Activated T-helper 1 cell treated with anti-CD3 and anti-CD28 coated beads, Interleukin-2, amount 50 U/mL, for 16 hours (primary cell): Measurements from ENCODE around the gene TUBGCP5.

ENCODE experiments used
- DNase-seq, 2 donors: peaks; one replicate each; pipeline ENCODE4 v3.0.0-alpha.2; 2020; ENCODE audit warnings: low read depth in 1 of 2, low spot score in 1 of 2

TUBGCP5 gene

DNA sequence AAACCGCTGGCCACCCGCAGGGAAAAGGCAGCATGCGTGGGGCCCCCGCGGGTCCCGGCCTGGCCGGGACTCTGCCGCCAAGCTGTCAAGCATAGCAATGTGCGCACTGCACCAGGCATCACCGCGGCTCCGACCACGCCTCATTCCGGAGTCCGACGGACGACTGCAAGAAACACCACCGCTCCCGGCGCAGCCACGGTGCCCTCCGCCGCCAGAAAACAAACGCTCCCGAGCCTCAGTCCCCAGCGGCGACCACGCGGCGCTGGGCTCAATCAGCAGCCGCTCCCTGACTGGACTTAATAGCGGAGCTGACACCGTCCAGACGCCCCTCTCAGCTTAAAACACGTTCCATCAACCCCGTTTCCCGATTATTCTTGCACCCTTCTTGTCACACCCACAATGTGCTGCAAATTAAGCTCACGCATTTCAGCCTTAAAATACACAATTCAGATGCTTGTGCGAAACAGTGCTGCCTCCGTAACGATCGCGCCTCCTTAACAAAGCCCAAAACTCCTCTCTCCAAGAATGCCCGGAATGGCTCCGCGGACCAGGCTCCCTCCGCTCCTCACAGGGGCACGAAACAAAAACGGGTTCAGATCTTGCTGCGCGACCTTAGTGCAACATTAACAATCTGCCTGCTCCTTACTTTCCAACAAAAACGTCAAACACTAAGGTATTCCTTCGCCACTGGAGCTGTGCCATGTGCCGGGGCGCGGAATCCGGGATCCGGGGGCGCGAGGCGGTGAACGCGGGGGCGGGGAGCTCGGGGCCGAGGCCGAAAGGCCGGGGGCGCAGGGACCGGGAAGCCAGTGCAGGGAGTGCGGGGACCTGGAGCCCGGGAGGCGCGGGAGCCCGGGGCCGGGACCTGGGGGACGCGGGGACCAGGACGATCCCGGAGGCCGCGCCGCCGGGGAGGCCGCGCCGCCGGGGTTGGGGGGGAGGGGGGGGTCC lies 59.9 kb downstream of the TUBGCP5 start:
- DNase-seq, result no peak

DNA sequence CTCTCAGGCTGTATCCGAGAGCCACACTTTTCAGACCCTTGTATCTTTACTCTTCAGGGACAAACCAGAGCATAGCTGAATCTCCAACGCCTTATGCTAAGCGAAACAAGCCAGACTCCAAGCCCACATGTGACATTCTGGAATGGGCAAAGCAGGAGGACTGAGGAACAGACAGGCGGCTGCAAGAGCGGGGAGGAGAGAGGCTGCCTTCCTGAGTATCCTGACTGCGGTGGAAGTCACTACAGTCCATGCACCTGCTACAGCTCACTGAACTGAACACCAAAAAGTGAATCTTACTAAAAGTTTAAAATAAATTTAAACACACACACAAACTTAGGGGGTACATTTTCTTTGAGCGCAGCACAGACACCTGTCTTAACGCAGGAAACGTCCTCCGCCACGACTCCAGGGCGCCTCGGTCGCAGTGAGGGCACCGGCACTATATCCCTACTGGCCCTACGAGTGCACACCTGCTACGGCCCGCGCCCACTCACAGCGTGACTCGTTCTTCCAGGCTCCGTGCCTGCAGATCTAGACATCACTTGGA lies 60.6 kb downstream of the TUBGCP5 start:
- DNase-seq, result no peak

DNA sequence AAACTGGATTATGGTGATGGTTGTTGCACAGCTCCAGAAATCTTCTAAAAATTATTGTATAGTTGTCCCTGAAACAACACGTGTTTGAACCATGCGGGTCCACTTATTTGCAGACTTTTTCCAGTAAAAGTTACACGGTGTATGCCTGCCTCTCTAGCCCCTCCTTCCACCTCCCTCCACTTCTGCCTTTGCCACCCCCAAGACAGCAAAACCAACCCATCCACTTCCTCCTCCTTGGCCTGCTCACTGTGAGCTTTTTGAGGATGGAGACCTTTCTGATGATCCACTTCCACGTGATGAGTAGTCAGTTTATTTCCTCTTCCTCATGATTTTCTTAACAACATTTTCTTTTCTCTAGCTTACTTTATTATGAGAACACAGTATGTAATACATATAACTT lies 64.6 kb downstream of the TUBGCP5 start:
- DNase-seq, result no peak

DNA sequence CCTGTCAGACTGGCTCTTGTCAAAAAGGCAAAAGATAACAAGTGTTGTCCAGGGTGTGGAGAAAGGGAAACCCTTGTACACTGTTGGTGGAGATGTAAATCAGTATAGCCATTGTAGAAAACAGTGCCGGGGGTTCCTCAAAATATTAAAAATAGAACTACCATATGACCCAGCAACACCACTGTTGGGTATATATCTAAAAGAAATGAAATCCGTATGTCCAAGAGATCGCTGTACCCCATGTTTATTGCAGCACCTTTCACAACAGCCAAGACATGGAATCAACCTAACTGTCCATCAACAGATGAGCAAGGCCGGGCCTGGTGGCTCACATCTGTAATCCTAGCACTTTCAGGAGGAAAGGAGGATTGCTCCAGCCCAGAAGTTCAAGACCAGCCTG lies 65.4 kb downstream of the TUBGCP5 start:
- no peak for DNase-seq

DNA sequence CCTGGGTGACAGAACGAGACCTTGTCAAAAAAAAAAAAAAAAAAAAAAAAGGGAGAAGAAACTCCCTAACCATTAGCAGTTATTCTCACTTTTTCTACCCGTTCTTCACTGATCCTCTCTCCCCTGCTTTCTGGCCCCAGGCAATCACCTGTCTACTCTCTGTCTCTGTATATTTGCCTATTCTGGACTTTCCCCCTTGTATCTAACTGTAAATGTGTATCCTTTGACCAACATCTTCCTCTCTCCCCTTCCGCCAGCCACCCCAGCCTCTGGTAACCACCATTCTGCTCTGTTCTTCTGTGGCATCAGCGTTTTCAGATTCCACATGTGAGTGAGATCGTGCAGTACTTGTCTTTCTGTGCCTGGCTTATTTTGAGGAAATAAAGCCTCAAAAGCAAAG lies 66.1 kb downstream of the TUBGCP5 start:
- DNase-seq, result no peak

DNA sequence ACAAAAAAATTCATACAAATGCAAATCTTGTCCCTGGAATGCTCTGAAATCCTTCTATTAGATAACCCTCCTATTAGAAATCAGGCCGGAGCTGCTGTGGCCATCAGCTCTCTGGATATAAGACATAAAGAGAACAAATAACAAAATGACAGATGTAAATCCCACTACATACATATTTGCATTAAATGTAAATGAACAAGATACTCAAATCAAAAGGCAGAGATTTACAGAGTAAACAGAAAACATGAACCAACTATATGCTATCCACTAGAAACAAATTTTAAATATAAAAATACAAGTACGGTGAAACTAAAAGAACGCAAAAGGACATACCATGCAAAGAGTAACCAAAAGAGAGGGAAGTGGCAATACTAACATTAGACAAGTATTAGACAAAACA lies 69.9 kb downstream of the TUBGCP5 start:
- DNase-seq, result no peak

DNA sequence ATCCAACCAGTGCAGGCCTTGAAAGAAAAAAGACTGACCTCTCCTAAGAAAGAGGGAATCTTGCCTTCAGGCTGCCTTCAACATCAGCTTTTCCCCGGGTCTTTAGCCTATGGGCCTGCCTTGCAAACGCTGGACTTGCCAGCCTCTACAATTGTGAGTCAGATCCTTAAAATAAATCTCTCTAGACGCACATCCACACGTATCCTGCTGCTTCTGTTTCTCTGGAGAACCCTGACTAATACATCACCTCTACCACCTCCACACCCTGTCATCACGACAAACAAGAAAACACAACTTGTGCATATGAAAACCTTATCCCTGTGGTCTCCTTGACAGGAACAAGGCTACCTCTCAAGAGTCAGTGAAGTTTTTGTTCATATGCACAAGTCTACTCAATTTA lies 71.0 kb downstream of the TUBGCP5 start:
- DNase-seq, result no peak

DNA sequence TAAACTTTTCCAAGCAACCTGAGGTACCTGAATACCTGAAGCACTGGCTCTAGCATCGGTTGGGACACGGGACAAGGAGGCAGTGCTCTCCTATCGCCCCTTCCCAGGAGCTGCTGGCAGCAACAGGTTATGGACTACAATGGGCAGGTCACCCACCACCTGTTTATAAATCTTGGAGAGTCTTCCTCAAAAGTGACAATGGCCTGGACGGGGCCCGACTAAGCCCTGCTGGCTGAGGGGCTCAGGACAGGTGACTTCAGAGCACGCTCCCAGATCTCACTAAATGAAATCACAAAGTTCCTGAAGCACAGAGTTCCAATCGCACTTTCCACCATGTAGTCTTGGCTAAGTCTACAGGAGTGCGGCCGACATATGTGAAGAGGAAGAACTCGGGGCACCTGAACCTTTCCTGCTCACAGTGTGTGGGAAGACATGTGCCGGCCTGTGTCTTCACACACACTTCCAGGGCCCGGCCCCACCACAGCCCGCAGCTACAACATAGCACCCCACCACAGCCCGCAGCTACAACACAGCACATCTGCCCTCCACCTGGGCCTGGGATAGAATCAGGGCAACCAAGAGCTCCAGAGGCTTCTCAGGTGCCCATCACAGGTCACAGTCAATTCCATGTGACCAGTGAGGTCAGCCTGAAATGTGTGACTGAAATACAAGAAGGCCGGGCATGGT lies 72.1 kb downstream of the TUBGCP5 start:
- no peak for DNase-seq

DNA sequence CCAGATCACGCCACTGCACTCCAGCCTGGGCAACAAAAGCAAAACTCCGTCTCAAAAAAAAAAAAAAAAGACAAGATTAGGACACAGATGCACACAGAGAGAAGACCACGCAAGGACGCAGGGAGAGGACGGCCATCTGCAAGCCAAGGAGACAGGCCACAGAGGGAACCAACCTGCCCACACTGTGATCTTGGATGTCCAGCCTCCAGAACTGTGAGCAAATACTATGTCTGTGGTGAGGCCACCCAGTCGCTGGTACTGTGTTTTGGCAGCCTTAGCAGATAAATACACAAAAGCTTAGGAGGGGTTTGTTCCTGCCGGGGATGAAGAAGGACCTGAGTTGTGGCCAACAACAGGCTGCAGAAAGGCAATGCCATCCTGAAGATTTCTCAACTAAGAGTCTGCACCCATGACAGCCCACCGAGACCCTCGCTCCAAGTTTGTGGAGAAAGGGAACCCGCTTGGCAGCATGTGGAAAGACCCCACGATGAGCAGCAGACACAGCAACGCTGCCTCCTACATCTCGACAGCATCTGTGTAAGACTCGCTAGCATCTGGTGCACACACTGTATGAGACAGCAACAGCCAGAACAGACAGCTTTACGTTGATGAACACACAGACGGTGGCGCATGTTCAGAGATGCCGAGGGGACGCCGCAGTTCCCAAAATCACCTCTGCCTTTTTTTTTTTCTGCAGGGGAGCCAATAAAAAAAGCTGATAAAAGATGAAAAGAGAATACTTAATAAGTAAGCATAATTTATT lies 72.9 kb downstream of the TUBGCP5 start:
- no peak for DNase-seq

DNA sequence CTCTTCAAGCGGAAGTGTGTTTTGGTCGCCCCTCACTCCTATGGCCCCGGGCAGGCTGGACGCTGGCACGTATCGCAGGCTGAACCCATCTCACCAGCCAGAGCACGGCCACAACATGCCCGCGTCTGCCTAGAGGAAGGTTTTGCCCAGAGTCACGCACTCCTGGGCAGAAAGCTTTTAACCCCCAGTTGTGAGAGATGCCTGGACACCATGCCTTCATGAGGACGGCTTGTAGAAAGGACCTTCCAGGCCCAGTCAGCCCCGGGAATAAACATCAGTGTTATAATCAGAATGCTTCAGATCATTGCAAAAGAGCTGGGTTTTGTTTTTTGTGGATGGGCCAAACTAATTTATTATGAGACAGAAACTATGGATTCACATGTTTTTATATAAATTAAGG lies 75.7 kb downstream of the TUBGCP5 start:
- no peak for DNase-seq

DNA sequence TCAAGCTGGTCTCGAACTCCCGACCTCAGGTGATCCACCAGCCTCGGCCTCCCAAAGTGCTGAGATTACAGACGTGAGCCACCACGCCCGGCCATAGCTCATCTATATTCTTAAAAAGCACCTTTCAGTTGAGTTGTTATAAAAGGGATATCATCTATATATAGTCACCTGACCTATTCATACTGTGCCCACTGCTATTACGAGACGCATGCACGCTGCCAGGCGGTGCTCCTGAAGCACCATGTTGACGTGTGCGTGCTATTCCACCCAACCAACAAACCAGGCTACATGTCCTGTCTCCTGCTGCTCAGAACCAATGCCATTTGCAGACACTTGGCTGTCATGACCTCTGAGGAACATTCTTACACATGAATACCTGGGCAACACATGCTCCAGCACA lies 76.8 kb downstream of the TUBGCP5 start:
- DNase-seq, result no peak

DNA sequence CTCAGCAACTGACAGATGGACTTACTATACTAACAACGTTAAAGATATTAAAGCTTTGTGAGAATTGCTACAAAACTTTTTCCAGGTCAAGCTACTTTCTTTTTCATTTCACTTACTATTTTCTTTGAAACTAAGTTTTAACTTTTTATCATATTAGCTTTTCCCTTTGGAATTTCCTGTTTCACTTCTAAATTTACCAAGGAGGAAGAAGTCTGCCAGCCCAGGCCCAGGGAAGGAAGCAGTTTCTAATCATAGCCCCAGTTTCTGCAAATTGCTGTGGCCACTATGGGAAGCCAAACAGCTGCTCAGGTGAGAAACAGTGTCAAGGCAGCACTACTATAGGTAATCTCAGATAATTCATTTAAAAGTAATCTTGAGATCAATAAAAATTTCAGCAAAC lies 77.6 kb downstream of the TUBGCP5 start:
- no peak for DNase-seq

DNA sequence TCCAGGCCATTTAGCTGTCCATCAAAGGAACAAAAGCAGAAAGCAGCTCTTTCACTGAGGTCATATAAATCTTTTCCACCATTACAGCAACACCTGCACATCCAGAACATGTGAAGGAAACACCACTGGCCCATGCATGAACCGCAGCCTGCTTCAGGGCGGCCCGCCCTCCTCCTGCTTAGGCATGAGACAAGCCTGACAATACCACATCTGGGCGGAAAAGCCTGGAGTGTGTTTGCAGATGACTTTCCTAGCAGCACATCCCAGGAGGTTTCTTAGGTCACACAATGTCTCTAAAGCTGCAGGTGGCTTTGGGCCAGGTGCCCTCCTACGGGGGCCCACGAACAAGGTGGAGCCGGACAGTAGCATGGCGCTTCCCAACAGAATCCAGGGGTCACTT lies 78.8 kb downstream of the TUBGCP5 start:
- no peak for DNase-seq

DNA sequence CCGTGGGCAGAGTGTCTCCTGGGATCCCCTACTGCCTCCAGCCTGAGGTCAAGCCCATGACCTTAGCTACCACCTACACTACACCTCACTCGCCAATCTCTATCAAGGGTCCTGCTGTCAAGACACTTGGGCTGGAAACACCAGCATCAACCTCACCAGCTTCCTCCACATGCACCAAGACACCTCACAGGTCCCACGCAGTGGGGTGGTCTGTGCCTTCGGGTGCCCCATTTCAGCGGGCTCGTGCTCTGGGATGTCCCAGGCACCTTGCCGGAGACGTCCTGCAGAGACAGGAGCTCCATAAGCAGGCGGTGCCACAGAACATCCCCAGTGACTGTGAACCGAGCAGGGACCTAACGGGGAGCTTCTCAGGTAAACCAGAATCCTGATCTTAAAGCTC lies 79.2 kb downstream of the TUBGCP5 start:
- DNase-seq, result no peak

DNA sequence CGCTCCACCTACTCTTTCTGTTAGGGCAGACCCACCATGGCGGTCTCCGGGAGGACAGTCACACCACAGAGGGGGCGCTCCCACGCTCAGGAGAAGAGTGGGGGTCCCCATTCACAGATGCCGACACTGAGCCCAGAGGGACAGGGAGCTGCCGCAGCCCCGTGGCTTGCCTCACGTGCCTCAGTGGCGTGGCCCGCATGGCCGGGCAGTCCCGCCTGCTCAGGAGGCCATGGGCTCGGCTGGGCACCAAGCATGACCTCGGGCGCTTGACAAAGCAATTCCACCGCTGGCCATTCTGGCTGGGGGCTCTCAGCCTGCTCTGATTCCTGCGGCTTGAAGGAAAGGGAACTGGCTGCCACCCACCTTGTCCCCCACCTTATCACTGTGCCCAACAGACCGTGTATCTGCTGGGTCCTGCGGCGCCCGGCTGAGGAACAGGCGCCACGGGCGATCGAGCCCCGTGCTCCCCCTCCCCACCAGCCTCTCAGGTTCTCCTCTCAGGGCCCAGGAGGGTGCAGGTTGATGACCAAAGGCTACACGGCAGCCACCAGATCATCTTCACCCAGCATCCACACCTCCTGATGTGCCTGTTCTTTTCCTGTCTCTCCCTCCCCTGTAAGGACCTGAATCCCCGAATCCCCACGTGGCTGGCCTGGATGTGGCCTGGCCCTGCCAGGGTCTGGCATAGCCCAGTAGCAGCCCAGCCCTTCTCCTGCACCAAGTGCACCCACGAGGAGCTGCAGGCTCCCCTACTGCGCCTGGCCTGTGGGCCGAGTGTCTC lies 79.9 kb downstream of the TUBGCP5 start:
- DNase-seq, result no peak

DNA sequence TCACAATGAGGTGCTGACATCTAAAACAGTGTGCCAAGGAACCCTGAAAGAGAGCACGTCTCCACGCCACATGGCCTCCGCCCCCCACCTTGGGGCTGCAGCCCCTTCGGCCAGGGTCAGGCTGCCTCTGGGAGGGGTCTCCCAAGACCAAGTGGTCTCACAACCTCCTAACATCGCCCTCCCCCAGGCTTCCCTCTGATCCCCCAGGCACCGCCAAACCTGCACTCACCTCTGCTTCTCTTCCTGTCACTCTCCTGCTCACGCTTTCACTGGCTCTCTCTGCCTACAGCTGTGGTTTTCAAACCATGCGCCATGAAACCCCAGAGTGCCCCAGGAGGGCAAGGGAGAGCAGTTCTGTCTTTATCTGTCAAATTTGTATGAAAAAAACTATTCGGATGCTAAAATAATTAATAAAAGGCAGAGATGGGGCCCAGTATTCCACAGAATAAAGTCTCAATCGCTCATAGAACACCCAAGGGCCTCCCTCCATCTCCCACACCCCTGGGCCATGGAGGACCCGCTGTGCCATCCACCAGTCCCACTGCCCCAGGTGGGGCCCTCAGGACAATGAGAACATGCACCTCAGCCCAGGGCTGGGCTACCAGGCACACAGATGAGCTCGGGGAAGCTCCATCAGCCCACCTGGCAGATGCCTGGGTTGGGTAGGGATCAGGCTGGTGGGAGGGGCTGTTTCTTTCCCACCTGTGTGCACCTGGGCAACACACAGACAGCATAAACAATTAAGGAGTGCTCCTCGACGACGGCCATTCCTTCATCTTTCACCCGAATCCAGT lies 80.7 kb downstream of the TUBGCP5 start:
- DNase-seq, result no peak

DNA sequence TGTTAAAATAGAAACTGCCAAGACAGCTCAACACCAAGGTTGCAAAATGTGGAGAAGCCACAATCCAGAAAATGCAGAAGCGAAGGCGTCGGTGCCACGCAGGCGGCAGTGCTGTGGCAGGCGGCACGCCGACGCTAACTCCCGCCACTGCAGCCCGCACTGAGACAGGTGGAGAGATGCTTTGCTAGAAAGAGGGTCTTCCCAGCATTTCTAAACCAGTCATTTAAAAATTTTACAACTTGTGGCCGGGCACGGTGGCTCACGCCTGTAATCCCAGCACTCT lies 82.5 kb downstream of the TUBGCP5 start:
- DNase-seq, result no peak

DNA sequence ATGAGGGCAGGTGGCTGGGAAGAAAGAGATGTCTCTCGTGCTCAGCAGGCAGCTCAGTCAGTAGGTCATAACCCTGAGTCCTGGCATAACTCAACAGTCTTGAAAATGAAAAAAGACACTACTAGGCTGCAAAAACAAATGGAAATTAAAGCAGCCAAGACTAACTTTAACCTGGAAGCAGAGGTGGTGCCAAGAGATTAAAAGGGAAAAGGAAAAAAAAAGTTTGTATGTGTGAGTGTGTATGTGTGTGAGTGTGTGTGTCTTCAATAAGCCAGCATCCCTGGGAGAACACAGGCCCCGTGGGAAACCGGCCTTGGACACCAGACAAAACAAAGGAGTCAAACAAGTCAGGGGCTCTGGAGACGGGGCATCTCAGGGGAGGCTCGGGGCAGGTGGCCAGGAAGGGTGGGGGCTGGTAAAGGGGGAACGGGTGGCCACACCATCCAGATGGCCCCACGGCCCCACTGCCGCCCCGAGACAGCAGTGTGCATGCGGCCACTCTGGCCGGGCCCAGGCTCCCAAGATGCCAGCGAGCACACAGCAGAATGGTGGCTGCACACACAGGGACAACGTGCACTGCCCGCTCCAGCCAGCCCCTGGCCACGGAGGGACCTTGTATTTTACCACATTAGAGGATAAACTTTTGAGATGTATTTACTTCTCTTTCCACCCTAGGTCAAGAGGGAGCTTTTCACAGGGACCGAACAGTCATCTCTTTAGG lies 83.0 kb downstream of the TUBGCP5 start:
- DNase-seq, result no peak

DNA sequence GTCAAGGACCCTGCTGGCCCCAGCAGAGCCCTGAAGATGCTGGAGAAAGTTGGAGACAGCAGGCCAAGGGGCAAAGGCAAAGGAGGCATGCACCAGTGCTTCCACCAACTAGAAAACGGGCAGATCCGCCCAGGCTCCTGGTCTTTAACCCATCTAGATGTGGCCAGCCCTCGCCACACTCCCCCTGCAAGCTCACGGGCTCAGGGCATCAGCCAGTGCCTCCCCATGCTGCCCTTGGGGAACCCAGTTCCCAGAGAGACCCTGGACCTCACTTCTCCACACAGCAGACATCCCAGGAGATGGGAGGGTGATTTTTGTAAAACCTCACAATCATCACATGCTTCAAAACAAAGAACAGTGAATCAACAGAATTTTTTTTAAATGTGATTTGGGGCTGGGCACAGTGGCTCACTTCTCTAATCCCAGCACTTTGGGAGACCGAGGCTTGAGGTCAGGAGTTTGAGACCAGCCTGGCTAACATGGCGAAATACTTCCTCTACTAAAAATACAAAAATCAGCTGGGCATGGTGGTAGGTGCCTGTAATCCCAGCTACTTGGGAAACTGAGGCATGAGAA lies 83.7 kb downstream of the TUBGCP5 start:
- DNase-seq, result no peak
